H1 (cell line): ENCODE results near the gene SLC4A8. TPM values are rescaled to one million over a fixed set of nuclear protein-coding genes. Genes with fewer than 3 reads are reported as not detected.

ENCODE experiments used
- CTCF ChIA-PET: fragments of 300-600 bp; sonication (Branson Sonifier 250); formaldehyde crosslinking; loops from one replicate; lab custom pipeline; 2021; ENCODE audit not compliant: partially characterized antibody; lab: Charles Lee
- POLR2A ChIA-PET: fragments of 300-600 bp; sonication (Branson Sonifier 250); formaldehyde crosslinking; loops from one replicate; lab custom pipeline; 2021; ENCODE audit warnings: inconsistent platforms; ENCODE audit not compliant: partially characterized antibody; lab: Charles Lee
- DNase-seq, 2 experiments: peaks; one replicate each; pipeline versions ENCODE4 v3.0.0 to v3.0.0-alpha.2; 2010 to 2022; ENCODE audit warnings: low spot score in 2 of 2, low read depth in 1 of 2, mixed read lengths in 1 of 2
- FAIRE-seq: peaks from 2 replicates; lab custom pipeline; 2011; peaks lifted over from hg19 to GRCh38; lab: Jason Lieb, UNC
- H2AFZ ChIP-seq: 2 replicates; pipeline ENCODE4 v1.8.1; 2012; ENCODE audit warnings: low read length, inconsistent platforms
- H2AK5ac ChIP-seq: 2 replicates; pipeline ENCODE4 v1.6.1; 2013; ENCODE audit warnings: low read depth, low read length
- H2BK120ac ChIP-seq: replicated peaks from 2 replicates; pipeline ENCODE3; 2013; ENCODE audit warnings: low read depth, low read length, inconsistent platforms
- H2BK12ac ChIP-seq: 2 replicates; pipeline ENCODE4 v1.6.1; 2013; ENCODE audit warnings: low read depth, low read length
- H2BK15ac ChIP-seq: 2 replicates; pipeline ENCODE4 v1.6.1; 2013; ENCODE audit warnings: low read length
- H2BK20ac ChIP-seq: 2 replicates; pipeline ENCODE4 v1.6.1; 2013; ENCODE audit warnings: low read length
- H2BK5ac ChIP-seq: 2 replicates; pipeline ENCODE4 v1.6.1; 2013; ENCODE audit warnings: low read depth, low read length
- H3K14ac ChIP-seq: 2 replicates; pipeline ENCODE4 v1.6.1; 2013; ENCODE audit warnings: inconsistent platforms; ENCODE audit not compliant: insufficient read length
- H3K18ac ChIP-seq: 2 replicates; pipeline ENCODE4 v1.6.1; 2013; ENCODE audit warnings: low read length; ENCODE audit errors: extremely low read depth
- H3K23ac ChIP-seq: 2 replicates; pipeline ENCODE4 v1.6.1; 2013; ENCODE audit warnings: inconsistent platforms; ENCODE audit not compliant: insufficient read length
- H3K23me2 ChIP-seq: 2 replicates; pipeline ENCODE4 v1.6.1; 2013; ENCODE audit warnings: low read depth, low read length
- H3K27ac ChIP-seq: 2 replicates; pipeline ENCODE4 v1.6.1; 2011; ENCODE audit warnings: low read depth, low read length, inconsistent platforms
- H3K27me3 ChIP-seq, 4 experiments: replicated peaks in 1 of 4; 1 replicate in 1 of 4; 2 replicates in 3 of 4; pipeline versions ENCODE4 v1.6.1 to v1.8.1; 2011 to 2013; ENCODE audit warnings: low read length in 3 of 4, mild to moderate bottlenecking in 3 of 4, inconsistent platforms in 2 of 4, mixed read lengths in 2 of 4, moderate library complexity in 1 of 4; ENCODE audit not compliant: control insufficient read depth in 3 of 4, insufficient read depth in 3 of 4; ENCODE audit errors: extremely low read depth in 1 of 4
- H3K36me3 ChIP-seq, 4 experiments: 2 replicates each; pipeline versions ENCODE4 v1.6.1 to v1.8.1; 2011 to 2013; ENCODE audit warnings: mild to moderate bottlenecking in 4 of 4, low read length in 3 of 4, moderate library complexity in 2 of 4, control low read depth in 1 of 4, inconsistent platforms in 1 of 4; ENCODE audit not compliant: insufficient read depth in 4 of 4, control insufficient read depth in 2 of 4
- H3K4ac ChIP-seq: replicated peaks from 2 replicates; pipeline ENCODE3; 2013; ENCODE audit warnings: low read length, low read depth, mixed read lengths, inconsistent platforms; ENCODE audit not compliant: insufficient read length
- H3K4me1 ChIP-seq, 4 experiments: replicated peaks in 1 of 4; 1 replicate in 1 of 4; 2 replicates in 3 of 4; pipeline versions ENCODE4 v1.6.1 to v1.8.1; 2011 to 2013; ENCODE audit warnings: low read length in 3 of 4, inconsistent platforms in 2 of 4, mixed read lengths in 1 of 4; ENCODE audit not compliant: insufficient read depth in 4 of 4, control insufficient read depth in 3 of 4
- H3K4me2 ChIP-seq, 2 experiments: 2 replicates each; pipeline versions ENCODE4 v1.6.1 to v1.8.1; 2011 to 2013; ENCODE audit warnings: low read depth in 2 of 2, low read length in 2 of 2, control low read depth in 1 of 2, inconsistent platforms in 1 of 2, mild to moderate bottlenecking in 1 of 2; ENCODE audit not compliant: insufficient read depth in 1 of 2
- H3K4me3 ChIP-seq, 4 experiments: fragments of 200-600, 300-600 bp in 1 of 4; sonication (generic), shearing (Covaris generic), sonication (Bioruptor Twin) in 1 of 4; 2 replicates each; pipeline versions ENCODE4 v1.5.1 to v1.8.1; 2011 to 2016; ENCODE audit warnings: low read length in 4 of 4, low read depth in 3 of 4, control low read depth in 2 of 4, inconsistent platforms in 2 of 4, mild to moderate bottlenecking in 2 of 4, mixed read lengths in 1 of 4, moderate library complexity in 1 of 4; ENCODE audit not compliant: insufficient read depth in 2 of 4; ENCODE audit errors: extremely low read depth in 1 of 4
- H3K56ac ChIP-seq: replicated peaks from 2 replicates; pipeline ENCODE3; 2013; ENCODE audit warnings: low read depth, mild to moderate bottlenecking, mixed read lengths, low read length, inconsistent platforms; ENCODE audit not compliant: insufficient read length
- H3K79me1 ChIP-seq: 2 replicates; pipeline ENCODE4 v1.6.1; 2013; ENCODE audit warnings: low read depth, low read length, control low read depth
- H3K79me2 ChIP-seq, 2 experiments: 2 replicates each; pipeline versions ENCODE4 v1.6.1 to v1.8.1; 2012 to 2013; ENCODE audit warnings: low read length in 2 of 2, mild to moderate bottlenecking in 2 of 2, inconsistent platforms in 1 of 2; ENCODE audit not compliant: insufficient read depth in 2 of 2, control insufficient read depth in 1 of 2
- H3K9ac ChIP-seq, 4 experiments: replicated peaks in 1 of 4; 1 replicate in 1 of 4; 2 replicates in 3 of 4; pipeline versions ENCODE4 v1.6.1 to v1.8.1; 2011 to 2013; ENCODE audit warnings: low read depth in 3 of 4, low read length in 3 of 4, control low read depth in 2 of 4, mild to moderate bottlenecking in 2 of 4, moderate library complexity in 2 of 4, inconsistent platforms in 1 of 4; ENCODE audit errors: extremely low read depth in 1 of 4
- H3K9me3 ChIP-seq, 2 experiments: 2 replicates each; pipeline versions ENCODE4 v1.6.1 to v1.8.1; 2012 to 2013; ENCODE audit warnings: mild to moderate bottlenecking in 2 of 2, moderate library complexity in 2 of 2, control low read depth in 1 of 2, inconsistent platforms in 1 of 2, low read depth in 1 of 2, low read length in 1 of 2, mixed read lengths in 1 of 2; ENCODE audit not compliant: insufficient read depth in 2 of 2
- H4K20me1 ChIP-seq, 2 experiments: replicated peaks in 1 of 2; 2 replicates each; pipeline versions ENCODE3 to v1.8.1; 2011 to 2013; ENCODE audit warnings: inconsistent platforms in 2 of 2, low read length in 2 of 2, mild to moderate bottlenecking in 1 of 2; ENCODE audit not compliant: insufficient read depth in 2 of 2, control insufficient read depth in 1 of 2
- H4K5ac ChIP-seq: 2 replicates; pipeline ENCODE4 v1.6.1; 2013; ENCODE audit warnings: low read length, low read depth, mixed read lengths, inconsistent platforms; ENCODE audit not compliant: insufficient read length
- H4K8ac ChIP-seq: 2 replicates; pipeline ENCODE4 v1.8.0; 2013; ENCODE audit warnings: mild to moderate bottlenecking, moderate library complexity, low read length, inconsistent platforms; ENCODE audit not compliant: insufficient read depth; ENCODE audit errors: extremely low read depth
- H4K91ac ChIP-seq: replicated peaks from 2 replicates; pipeline ENCODE3; 2013; ENCODE audit warnings: low read length, mixed read lengths, inconsistent platforms; ENCODE audit not compliant: insufficient read length
- ASH2L ChIP-seq: fragments of 200-600, 300-600 bp; sonication (generic); IDR thresholded peaks from one replicate; pipeline ENCODE4 v1.7.1; 2017; ENCODE audit warnings: low read length
- CBX5 ChIP-seq: fragments of 300-800, 300-1000 bp; sonication (generic); IDR thresholded peaks from 2 replicates; pipeline ENCODE4 v1.7.1; 2016; ENCODE audit warnings: antibody characterized with exemption, low read length, low read depth
- JUND ChIP-seq: IDR thresholded peaks from 2 replicates; pipeline ENCODE4 v1.6.1; 2011; ENCODE audit warnings: mild to moderate bottlenecking, improper control_type of control experiment, low read length
- POLR2A ChIP-seq, 2 experiments: IDR thresholded peaks; 1 replicate in 1 of 2; 2 replicates in 1 of 2; pipeline ENCODE4 v1.6.1; 2011; ENCODE audit warnings: low read depth in 2 of 2, low read length in 2 of 2, mild to moderate bottlenecking in 2 of 2; ENCODE audit errors: control extremely low read depth in 1 of 2
- SAP30 ChIP-seq: fragments of 300-600 bp; sonication (generic); IDR thresholded peaks from 2 replicates; pipeline ENCODE4 v1.7.1; 2012; ENCODE audit warnings: low read length, moderate library complexity, mild to moderate bottlenecking, inconsistent platforms; ENCODE audit not compliant: insufficient read depth, insufficient replicate concordance
- TEAD4 ChIP-seq: IDR thresholded peaks from 2 replicates; pipeline ENCODE4 v1.6.1; 2012; ENCODE audit warnings: low read depth, low read length, inconsistent platforms, mixed read lengths
- ZNF274 ChIP-seq: IDR thresholded peaks from 2 replicates; pipeline ENCODE4 v1.7.0; 2012; ENCODE audit warnings: low read length, borderline replicate concordance; ENCODE audit errors: extremely low read depth
- WGBS, 2 experiments: shearing (Covaris generic) in 1 of 2; methylation state at CpG; one replicate each; pipeline versions ENCODE4 v1.1.6 to v1.1.7; 2013 to 2015; ENCODE audit warnings: low lambda C conversion rate in 2 of 2, mixed read lengths in 2 of 2, inconsistent platforms in 1 of 2, low coverage in 1 of 2, missing lambda C conversion rate in 1 of 2; ENCODE audit not compliant: insufficient replicate concordance in 2 of 2, insufficient coverage in 1 of 2, insufficient read length in 1 of 2; ENCODE audit errors: extremely low coverage in 1 of 2, missing lambda C conversion rate in 1 of 2; 5-methylcytosine and 5-hydroxymethylcytosine counted together
- polyA plus RNA-seq, 7 experiments: library from polyadenylated mRNA; depleted of rRNA in 3 of 7; stranded (reverse) in 5 of 7; unstranded in 2 of 7; fragments of >200 nt in 5 of 7; fragments of 200-250 nt in 2 of 7; gene quantifications; 1 replicate in 5 of 7; 2 replicates in 1 of 7; 4 replicates in 1 of 7; pipeline versions ENCODE4 v1.2.1 to v1.2.3, GENCODE V29; 2011 to 2013; ENCODE audit warnings: missing spikeins in 2 of 7, mixed read lengths in 2 of 7
- total RNA-seq: library from RNA; stranded (reverse); fragmentation: NEBNext Ultra II Directional; extraction: Animal tissue kit (Norgen Biotek cat#: 25700); gene quantifications from 2 replicates; pipeline ENCODE4 v1.2.1, GENCODE V29; 2021

SLC4A8 gene
- total and polyA plus RNA-seq, 2 of the 8 experiments (the other 6 are each of a cell fraction or from before 2014, with no cell fraction given), result 11.2 to 13.4 TPM

DNA sequence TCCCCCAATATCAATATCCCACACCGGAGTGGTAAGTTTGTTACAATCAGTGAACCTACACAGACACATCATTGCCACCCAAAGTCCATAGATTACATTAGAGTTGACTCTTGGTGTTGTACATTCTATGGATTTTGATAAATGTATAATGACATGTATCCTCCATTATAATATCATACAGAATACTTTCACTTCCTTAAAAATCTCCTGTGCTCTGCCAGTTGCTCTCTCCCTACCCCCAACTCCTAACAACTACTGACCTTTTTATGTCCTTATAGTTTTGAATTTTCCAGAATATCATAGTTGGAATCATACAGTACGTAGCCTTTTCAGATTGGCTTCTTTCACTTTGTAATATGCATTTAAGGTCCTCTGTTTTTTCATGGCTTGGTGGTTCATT is 48.4 kb downstream of the SLC4A8 start:
- FAIRE-seq (no peak), DNase-seq (no peak)
- Histone ChIP-seq H4K91ac (no peak overlapping the region), H3K23me2 (no peaks in the 10 kb centered on the region), H3K23ac (no peak overlapping the region), H2BK5ac (no peak overlapping the region), H3K79me2 (no peaks in the 10 kb centered on the region), H3K4me3 (no peak overlapping the region), H4K20me1 (no peaks in the 10 kb centered on the region), H2BK120ac (no peak overlapping the region), H2BK20ac (no peak overlapping the region), H3K9me3 (no peaks in the 10 kb centered on the region), H3K79me1 (no peaks in the 10 kb centered on the region), H3K36me3 (peaks cover 4 to 28% (median 8%) of the 10 kb centered on the region in 4 experiments; a peak in 6 of 8 replicates), H3K27ac (no peak overlapping the region), H3K4ac (no peak overlapping the region), H4K5ac (no peak overlapping the region), H2AK5ac (no peak overlapping the region), H2BK12ac (no peak overlapping the region), H3K18ac (no peak overlapping the region), H3K4me2 (no peak overlapping the region), H3K14ac (no peak overlapping the region), H3K4me1 (no peaks in the 10 kb centered on the region), H2BK15ac (no peak overlapping the region), H4K8ac (no peak overlapping the region), H3K27me3 (no peaks in the 10 kb centered on the region), H2AFZ (no peak overlapping the region), H3K56ac (no peak overlapping the region), H3K9ac (no peak overlapping the region)
- POLR2A ChIA-PET, result no interaction called here
- WGBS, 2 experiments, result 92% methylated on average over 2 of the region's 2 CpGs; no CpG with 5 or more reads in 1 of the 2 experiments
- CTCF ChIA-PET, result interaction anchor here (1.1 kb wide), 1 partner anchor 11 kb away, joined by 4 read pairs; no protein-coding TSS in a partner anchor
- no peak for TF ChIP-seq POLR2A (IDR thresholded peaks at IDR 0.05; ENCODE audit: control extremely low read depth in 1 of 2, low read depth in 2 of 2, low read length in 2 of 2)
- TF ChIP-seq ZNF274, result no peak
- TF ChIP-seq SAP30, result no peak
- TF ChIP-seq CBX5, result no peak
- no peak for TF ChIP-seq ASH2L
- TF ChIP-seq TEAD4, result no peak
- TF ChIP-seq JUND, result no peak
